GM19372 (cell line): ENCODE measurements around the gene BBOX1.
"Not testable (repeated sequence)": the region's sequence is repeated elsewhere in the genome, so short reads cannot be mapped to it uniquely, and the experiment has no call there.

Experiments
- ATAC-seq: cut with Tn5 transposase; IDR thresholded peaks from one replicate; pipeline ENCODE4 v1.9.1; 2021; ENCODE audit warnings: mild to moderate bottlenecking, low read depth, moderate library complexity; ENCODE audit not compliant: unreplicated experiment

Gene BBOX1

DNA sequence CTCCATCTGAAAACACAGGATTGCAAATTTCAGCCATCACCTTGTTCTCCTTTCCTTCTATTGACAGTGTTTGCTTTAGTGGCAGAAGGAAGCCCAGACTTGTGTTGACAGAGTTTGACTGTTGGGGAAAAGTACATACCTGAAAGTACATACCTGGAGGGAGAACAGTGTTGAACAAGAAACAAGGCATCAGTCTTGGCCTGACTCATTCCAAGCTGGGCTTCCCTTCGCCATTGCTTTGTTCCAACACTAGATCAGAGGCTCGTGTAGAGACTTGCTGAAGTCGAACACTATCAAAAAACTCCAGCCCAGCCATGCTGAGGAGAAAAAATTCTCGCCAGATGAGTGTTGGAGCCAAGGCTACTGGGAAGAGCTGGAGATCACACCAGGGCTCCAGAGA is 133.4 kb downstream of the BBOX1 start:
- no peak for ATAC-seq

GRCh38 chr11:27174672-27175210 is 134.1 kb downstream of the BBOX1 start:
- ATAC-seq, result no peak

GRCh38 chr11:27175562-27175961 is 134.9 kb downstream of the BBOX1 start:
- not testable (repeated sequence) for ATAC-seq
